CD14-positive monocyte (primary cell): ENCODE measurements around the gene AGAP1. TPM values are rescaled to one million over a fixed set of nuclear protein-coding genes. Genes with fewer than 3 reads are reported as not detected.

Experiments used
- DNase-seq, 3 donors: peaks; one replicate each; pipeline ENCODE4 v3.0.0-alpha.2; 2011 to 2022
- H2AFZ ChIP-seq: 2 replicates; pipeline ENCODE4 v1.6.0; 2012; ENCODE audit warnings: mild to moderate bottlenecking, low read depth, low read length, inconsistent platforms; ENCODE audit not compliant: insufficient read depth, poor library complexity, severe bottlenecking
- H3K27ac ChIP-seq, 2 donors: 1 replicate in 1 of 2; 2 replicates in 1 of 2; pipeline ENCODE4 v1.5.1; 2012 to 2013; ENCODE audit warnings: low read length in 2 of 2, control low read depth in 1 of 2, inconsistent platforms in 1 of 2, low read depth in 1 of 2, mild to moderate bottlenecking in 1 of 2
- H3K27me3 ChIP-seq, 2 donors: one replicate each; pipeline versions ENCODE4 v1.6.0 to v1.6.1; 2011 to 2013; ENCODE audit warnings: low read length in 2 of 2; ENCODE audit not compliant: control insufficient read depth in 2 of 2, insufficient read depth in 2 of 2
- H3K36me3 ChIP-seq, 2 donors: replicated peaks in 1 of 2; 1 replicate in 1 of 2; 2 replicates in 1 of 2; pipeline versions ENCODE4 v1.5.1 to v1.6.1; 2012 to 2013; ENCODE audit warnings: low read length in 2 of 2, control low read depth in 1 of 2, inconsistent platforms in 1 of 2, mild to moderate bottlenecking in 1 of 2; ENCODE audit not compliant: insufficient read depth in 2 of 2, control insufficient read depth in 1 of 2
- H3K4me1 ChIP-seq, 2 donors: 1 replicate in 1 of 2; 2 replicates in 1 of 2; pipeline versions ENCODE4 v1.5.1 to v1.6.1; 2012 to 2013; ENCODE audit warnings: low read length in 2 of 2, control low read depth in 1 of 2, inconsistent platforms in 1 of 2, mild to moderate bottlenecking in 1 of 2, moderate library complexity in 1 of 2; ENCODE audit not compliant: insufficient read depth in 2 of 2, control insufficient read depth in 1 of 2
- H3K4me2 ChIP-seq: replicated peaks from 2 replicates; pipeline ENCODE3; 2012; ENCODE audit warnings: low read length, moderate library complexity, mild to moderate bottlenecking; ENCODE audit not compliant: poor library complexity, severe bottlenecking; ENCODE audit errors: extremely low read depth
- H3K4me3 ChIP-seq, 3 experiments: fragments of 200-600 bp in 1 of 3; sonication (generic) in 1 of 3; replicated peaks in 1 of 3; 1 replicate in 2 of 3; 2 replicates in 1 of 3; pipeline ENCODE4 v1.5.1; 2011 to 2013; ENCODE audit warnings: low read length in 3 of 3, mild to moderate bottlenecking in 3 of 3, control low read depth in 2 of 3, low read depth in 2 of 3, inconsistent platforms in 1 of 3, moderate library complexity in 1 of 3
- H3K79me2 ChIP-seq: 2 replicates; pipeline ENCODE4 v1.6.0; 2012; ENCODE audit warnings: mild to moderate bottlenecking, control low read depth, inconsistent platforms, low read length, moderate library complexity; ENCODE audit not compliant: insufficient read depth
- H3K9ac ChIP-seq: 2 replicates; pipeline ENCODE4 v1.6.0; 2017; ENCODE audit warnings: low read length, mild to moderate bottlenecking; ENCODE audit not compliant: insufficient read depth, poor library complexity, severe bottlenecking
- H3K9me3 ChIP-seq, 2 donors: replicated peaks in 1 of 2; 1 replicate in 1 of 2; 2 replicates in 1 of 2; pipeline versions ENCODE4 v1.5.1 to v1.6.1; 2012 to 2013; ENCODE audit warnings: low read length in 2 of 2, control low read depth in 1 of 2; ENCODE audit not compliant: control insufficient read depth in 1 of 2, insufficient read depth in 1 of 2
- H4K20me1 ChIP-seq: 2 replicates; pipeline ENCODE4 v1.6.0; 2012; ENCODE audit warnings: mild to moderate bottlenecking, low read length, control low read depth, moderate library complexity; ENCODE audit not compliant: insufficient read depth
- H3K27ac Mint-ChIP-seq, 7 donors: one replicate each; pipeline ENCODE4 v1.8.0; 2020; ENCODE audit warnings: mild to moderate bottlenecking in 7 of 7, mixed read lengths in 7 of 7, moderate library complexity in 6 of 7, inconsistent platforms in 2 of 7
- H3K27me3 Mint-ChIP-seq, 3 donors: one replicate each; pipeline ENCODE4 v1.8.0; 2021 to 2022; ENCODE audit warnings: low read depth in 3 of 3, mild to moderate bottlenecking in 3 of 3, mixed read lengths in 3 of 3, moderate library complexity in 3 of 3, inconsistent platforms in 1 of 3
- H3K36me3 Mint-ChIP-seq, 2 donors: one replicate each; pipeline ENCODE4 v1.8.0; 2020; ENCODE audit warnings: mixed read lengths in 2 of 2, inconsistent platforms in 1 of 2, mild to moderate bottlenecking in 1 of 2
- H3K4me1 Mint-ChIP-seq: one replicate; pipeline ENCODE4 v1.8.0; 2020; ENCODE audit warnings: mild to moderate bottlenecking, mixed read lengths
- H3K4me3 Mint-ChIP-seq, 2 donors: one replicate each; pipeline ENCODE4 v1.8.0; 2020; ENCODE audit warnings: mild to moderate bottlenecking in 2 of 2, mixed read lengths in 2 of 2, moderate library complexity in 1 of 2
- H3K9me3 Mint-ChIP-seq, 7 donors: one replicate each; pipeline ENCODE4 v1.8.0; 2020 to 2022; ENCODE audit warnings: mixed read lengths in 7 of 7, mild to moderate bottlenecking in 6 of 7, moderate library complexity in 6 of 7, inconsistent platforms in 2 of 7
- WGBS: methylation state at CpG from one replicate; pipeline ENCODE4 v1.1.5; 2013; ENCODE audit warnings: missing lambda C conversion rate; ENCODE audit not compliant: insufficient coverage; 5-methylcytosine and 5-hydroxymethylcytosine counted together
- intact Hi-C, 2 donors: fragments of 100-400 bp; cut with micrococcal nuclease; formaldehyde crosslinking; loops; one replicate each; pipeline versions ENCODE4 v1.15.0 to v1.15.1; 2023
- polyA plus RNA-seq, 3 donors: library from polyadenylated mRNA; depleted of rRNA in 1 of 3; unstranded in 2 of 3; stranded (reverse) in 1 of 3; fragments of 300-500 nt in 2 of 3; fragments of >200 nt in 1 of 3; fragmentation: Illumina TruSeq in 2 of 3; gene quantifications; 1 replicate in 2 of 3; 2 replicates in 1 of 3; pipeline ENCODE4 v1.2.3, GENCODE V29; 2012 to 2021
- TF ChIP-seq, protein P1 (sequence below): fragments of 200-600 bp; IDR thresholded peaks from one replicate; pipeline ENCODE4 v1.8.0; 2022; ENCODE audit warnings: antibody characterized with exemption, mild to moderate bottlenecking

AGAP1 gene
- polyA plus RNA-seq, 3 donors: 0.12 TPM; not detected in 2

DNA sequence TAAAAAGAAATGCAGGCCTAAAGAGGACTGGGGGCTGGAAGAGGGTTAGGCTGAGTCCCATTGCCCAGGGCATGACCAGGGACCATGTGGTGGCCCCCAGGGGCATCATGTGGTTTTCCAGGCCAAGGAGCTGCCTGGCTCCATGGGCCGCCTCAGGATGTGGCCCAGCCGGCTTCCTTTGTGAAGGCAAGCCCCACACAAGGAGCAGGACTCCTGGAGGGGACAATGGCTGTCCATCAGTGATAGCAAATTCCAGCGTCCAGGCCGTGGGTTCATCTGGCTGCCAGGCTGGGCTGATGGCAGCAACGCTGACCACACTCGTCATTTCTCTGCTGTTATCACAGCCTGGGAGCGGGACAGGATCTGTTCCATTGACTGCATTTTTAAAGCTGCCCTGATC is 591.8 kb downstream of the AGAP1 start:
- Histone ChIP-seq H3K9me3 (no peaks in the 10 kb centered on the region), H3K27ac (no peak overlapping the region), H2AFZ (no peak overlapping the region), H3K27me3 (no peaks in the 10 kb centered on the region), H3K4me1 (no peaks in the 10 kb centered on the region), H3K4me3 (no peak overlapping the region), H3K9ac (no peak overlapping the region), H4K20me1 (no peaks in the 10 kb centered on the region), H3K79me2 (no peaks in the 10 kb centered on the region), H3K36me3 (no peaks in the 10 kb centered on the region), H3K4me2 (no peak overlapping the region)
- WGBS: 94% methylated on average over 7 of the region's 7 CpGs
- Mint-ChIP-seq H3K4me3 (no peak overlapping the region), H3K27ac (no peak overlapping the region), H3K36me3 (no peaks in the 10 kb centered on the region), H3K4me1 (no peaks in the 10 kb centered on the region), H3K27me3 (peaks cover 0 to 5% (median 3%) of the 10 kb centered on the region in 3 donors), H3K9me3 (peaks cover 0 to 3% (median 0%) of the 10 kb centered on the region in 7 donors)
- TF ChIP-seq, protein P1, sequence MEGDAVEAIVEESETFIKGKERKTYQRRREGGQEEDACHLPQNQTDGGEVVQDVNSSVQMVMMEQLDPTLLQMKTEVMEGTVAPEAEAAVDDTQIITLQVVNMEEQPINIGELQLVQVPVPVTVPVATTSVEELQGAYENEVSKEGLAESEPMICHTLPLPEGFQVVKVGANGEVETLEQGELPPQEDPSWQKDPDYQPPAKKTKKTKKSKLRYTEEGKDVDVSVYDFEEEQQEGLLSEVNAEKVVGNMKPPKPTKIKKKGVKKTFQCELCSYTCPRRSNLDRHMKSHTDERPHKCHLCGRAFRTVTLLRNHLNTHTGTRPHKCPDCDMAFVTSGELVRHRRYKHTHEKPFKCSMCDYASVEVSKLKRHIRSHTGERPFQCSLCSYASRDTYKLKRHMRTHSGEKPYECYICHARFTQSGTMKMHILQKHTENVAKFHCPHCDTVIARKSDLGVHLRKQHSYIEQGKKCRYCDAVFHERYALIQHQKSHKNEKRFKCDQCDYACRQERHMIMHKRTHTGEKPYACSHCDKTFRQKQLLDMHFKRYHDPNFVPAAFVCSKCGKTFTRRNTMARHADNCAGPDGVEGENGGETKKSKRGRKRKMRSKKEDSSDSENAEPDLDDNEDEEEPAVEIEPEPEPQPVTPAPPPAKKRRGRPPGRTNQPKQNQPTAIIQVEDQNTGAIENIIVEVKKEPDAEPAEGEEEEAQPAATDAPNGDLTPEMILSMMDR: no peak
- no peak for DNase-seq
- intact Hi-C loops: no loop called here

DNA sequence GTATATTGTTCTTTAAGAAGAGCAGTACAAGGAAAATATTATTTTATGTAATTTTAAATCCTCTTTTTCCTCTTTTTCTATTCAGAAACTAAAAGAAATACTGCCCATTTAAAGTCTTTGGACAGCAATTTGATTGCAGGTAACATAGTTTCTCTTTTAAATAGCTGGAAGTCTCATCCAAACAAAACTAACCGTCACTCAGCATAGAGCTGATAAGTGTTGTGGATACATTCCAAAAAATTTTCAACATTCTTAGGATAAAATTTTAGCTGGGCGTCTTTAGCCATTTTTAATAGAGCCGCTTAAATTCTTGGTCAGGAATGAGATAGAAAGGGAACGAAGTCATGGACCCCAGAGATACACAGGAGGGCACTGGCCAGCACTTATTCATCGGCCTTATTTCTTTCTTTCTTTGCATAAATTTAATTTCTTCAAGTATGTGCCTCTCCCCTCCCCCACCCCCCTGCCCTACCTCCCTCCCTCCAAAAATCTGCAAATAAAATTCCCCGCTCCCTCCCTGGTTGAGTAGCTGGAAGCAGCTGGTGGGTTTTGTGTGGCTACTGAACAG is 592.6 kb downstream of the AGAP1 start:
- no peak overlapping the region for H3K4me3 ChIP-seq
- no peaks in the 10 kb centered on the region for H3K36me3 ChIP-seq
- H3K27me3 ChIP-seq: no peaks in the 10 kb centered on the region
- no peaks in the 10 kb centered on the region for H3K4me1 ChIP-seq
- DNase-seq: no peak
- TF ChIP-seq, protein P1: no peak
- no CpG with 5 or more reads among the region's 6 CpGs for WGBS
- no peaks in the 10 kb centered on the region for H3K9me3 ChIP-seq
- intact Hi-C loops: no loop called here
- Mint-ChIP-seq H3K4me3 (no peak overlapping the region), H3K36me3 (no peaks in the 10 kb centered on the region), H3K9me3 (peaks cover 0 to 2% (median 0%) of the 10 kb centered on the region in 7 donors), H3K4me1 (no peaks in the 10 kb centered on the region), H3K27ac (peak overlapping the region in 1 of 7 donors; percentile 80), H3K27me3 (peaks cover 0 to 4% (median 3%) of the 10 kb centered on the region in 3 donors)
- H3K27ac ChIP-seq: no peak overlapping the region
- no peak overlapping the region for H3K4me2 ChIP-seq
- H2AFZ ChIP-seq: no peak overlapping the region
- H3K9ac ChIP-seq: no peak overlapping the region
- H4K20me1 ChIP-seq: no peaks in the 10 kb centered on the region
- no peaks in the 10 kb centered on the region for H3K79me2 ChIP-seq
